Activated CD4-positive, alpha-beta T cell treated with anti-CD3 and anti-CD28 coated beads, Interleukin-2, amount 10 ng/mL, durations not matched to agents 7 days and 5 days (primary cell): ENCODE measurements around the gene NTRK2. TPM values are rescaled to one million over a fixed set of nuclear protein-coding genes. Genes with fewer than 3 reads are reported as not detected.

Source experiments
- CTCF ChIA-PET: fragments of 350-600 bp; sonication (Branson Sonifier 250); formaldehyde crosslinking; loops from one replicate; lab custom pipeline; 2021; ENCODE audit warnings: antibody characterized with exemption; lab: Charles Lee
- POLR2A ChIA-PET: fragments of 350-600 bp; sonication (Branson Sonifier 250); formaldehyde crosslinking; loops from one replicate; lab custom pipeline; 2021; ENCODE audit warnings: antibody characterized with exemption; lab: Charles Lee
- DNase-seq: peaks from one replicate; pipeline ENCODE4 v3.0.0-alpha.2; 2020
- H3K27ac Mint-ChIP-seq: one replicate; pipeline ENCODE4 v1.8.0; 2021; ENCODE audit warnings: mild to moderate bottlenecking, moderate library complexity, mixed read lengths
- H3K27me3 Mint-ChIP-seq: one replicate; pipeline ENCODE4 v1.8.0; 2021; ENCODE audit warnings: mixed read lengths
- H3K36me3 Mint-ChIP-seq: one replicate; pipeline ENCODE4 v1.8.0; 2021; ENCODE audit warnings: low read depth, mixed read lengths
- H3K4me1 Mint-ChIP-seq: one replicate; pipeline ENCODE4 v1.8.0; 2021; ENCODE audit warnings: mixed read lengths
- H3K4me3 Mint-ChIP-seq: one replicate; pipeline ENCODE4 v1.8.0; 2021; ENCODE audit warnings: mild to moderate bottlenecking, moderate library complexity, mixed read lengths
- H3K9me3 Mint-ChIP-seq: one replicate; pipeline ENCODE4 v1.8.0; 2021; ENCODE audit warnings: mixed read lengths
- total RNA-seq, 2 experiments: library from RNA; stranded (reverse); gene quantifications; one replicate each; pipeline ENCODE4 v1.2.3, GENCODE V29; 2021

The NTRK2 gene
- total RNA-seq, 2 experiments from 2014 or later = 1.8 to 2.3 TPM

DNA sequence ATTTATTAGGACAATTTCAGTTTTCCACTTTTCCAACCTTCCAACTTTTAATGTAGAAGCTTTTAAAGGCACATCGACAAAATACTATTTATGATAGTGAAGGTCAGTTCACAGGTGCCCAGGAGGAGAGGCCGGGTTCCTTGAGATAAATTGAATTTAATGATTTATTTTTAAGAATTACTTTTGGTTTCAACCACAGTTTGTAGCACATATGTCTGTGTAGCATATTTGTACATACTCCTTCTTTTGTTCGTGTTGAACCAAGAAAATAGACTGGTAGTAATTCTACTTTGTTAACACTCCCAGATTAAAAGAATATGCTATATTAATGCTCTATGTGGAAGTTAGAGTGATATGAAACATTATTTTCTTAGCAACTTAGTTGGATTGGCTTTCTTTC is 46.7 kb downstream of the NTRK2 start:
- no peak for DNase-seq
- Mint-ChIP-seq H3K4me1 (peaks cover 3% of the 10 kb centered on the region), H3K4me3 (no peak overlapping the region), H3K27me3 (peaks cover 3% of the 10 kb centered on the region), H3K27ac (no peak overlapping the region), H3K36me3 (no peaks in the 10 kb centered on the region), H3K9me3 (no peaks in the 10 kb centered on the region)
- POLR2A ChIA-PET = no interaction called here
- CTCF ChIA-PET = no interaction called here

DNA sequence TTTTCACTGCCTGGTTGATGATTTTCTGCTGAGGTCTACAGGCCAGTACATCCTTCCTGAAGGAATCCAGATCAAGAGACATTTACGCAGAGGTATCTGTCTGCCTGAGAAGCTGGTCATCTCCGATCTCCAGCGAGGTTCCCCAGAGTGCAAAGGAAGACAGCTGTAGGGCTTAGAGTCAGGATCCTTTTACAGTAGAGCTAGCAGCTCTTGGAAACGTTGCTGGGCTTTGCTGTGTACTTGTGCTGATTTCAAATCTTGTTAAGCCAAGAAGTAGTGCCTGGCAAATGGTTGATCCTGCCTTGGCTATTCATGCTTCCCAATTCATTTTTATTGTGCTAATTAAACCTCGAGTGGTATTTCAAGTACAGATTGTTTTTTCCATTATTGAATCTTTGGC is 48.9 kb downstream of the NTRK2 start:
- no peak for DNase-seq
- Mint-ChIP-seq H3K4me1 (no peaks in the 10 kb centered on the region), H3K4me3 (no peak overlapping the region), H3K36me3 (no peaks in the 10 kb centered on the region), H3K27me3 (peaks cover 3% of the 10 kb centered on the region), H3K9me3 (no peaks in the 10 kb centered on the region), H3K27ac (no peak overlapping the region)
- ChIA-PET POLR2A (no interaction called here), CTCF (no interaction called here)

DNA sequence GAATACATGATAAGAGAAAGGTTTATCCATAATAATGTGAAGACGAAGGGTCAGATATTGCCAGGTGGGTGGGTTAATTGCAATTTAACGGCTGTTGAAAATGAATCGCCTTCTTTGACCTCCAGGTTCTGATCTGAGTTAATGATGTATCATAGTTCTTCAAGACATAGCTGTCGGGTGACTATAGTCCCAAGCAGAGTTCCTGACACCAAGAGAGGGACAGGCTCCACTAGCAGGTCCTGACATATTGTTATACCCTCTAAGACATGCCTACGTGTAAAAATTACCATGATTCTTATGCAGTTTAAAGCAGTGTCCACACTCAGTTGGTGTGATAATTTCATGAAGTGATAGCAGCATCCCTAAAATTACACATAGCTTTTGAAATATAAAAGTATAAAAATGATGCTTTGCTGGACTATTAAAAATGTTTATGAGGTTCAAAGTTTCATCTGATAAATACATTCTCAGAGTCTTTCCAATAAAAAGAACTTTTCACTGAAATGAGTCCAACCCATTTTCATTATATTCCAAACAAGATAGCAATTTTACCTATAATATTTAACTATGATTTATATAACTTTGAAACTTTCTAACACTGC is 53.0 kb downstream of the NTRK2 start:
- no peaks in the 10 kb centered on the region for H3K4me1 Mint-ChIP-seq
- no peaks in the 10 kb centered on the region for H3K36me3 Mint-ChIP-seq
- ChIA-PET CTCF (interaction anchor here (0.7 kb wide), 1 partner anchor 396 kb away, joined by 3 read pairs; no protein-coding TSS in a partner anchor), POLR2A (no interaction called here)
- no peaks in the 10 kb centered on the region for H3K9me3 Mint-ChIP-seq
- H3K27me3 Mint-ChIP-seq = no peaks in the 10 kb centered on the region
- H3K4me3 Mint-ChIP-seq = no peak overlapping the region
- no peak for DNase-seq
- no peak overlapping the region for H3K27ac Mint-ChIP-seq

GRCh38 chr9:84723426-84723825 is 53.9 kb downstream of the NTRK2 start:
- no peaks in the 10 kb centered on the region for H3K36me3 Mint-ChIP-seq
- POLR2A ChIA-PET = no interaction called here
- no peak for DNase-seq
- H3K27me3 Mint-ChIP-seq = no peaks in the 10 kb centered on the region
- CTCF ChIA-PET = no interaction called here
- no peaks in the 10 kb centered on the region for H3K9me3 Mint-ChIP-seq
- no peak overlapping the region for H3K4me3 Mint-ChIP-seq
- H3K4me1 Mint-ChIP-seq = no peaks in the 10 kb centered on the region
- H3K27ac Mint-ChIP-seq = no peak overlapping the region

GRCh38 chr9:84731696-84732095 is 62.2 kb downstream of the NTRK2 start:
- POLR2A ChIA-PET = no interaction called here
- Mint-ChIP-seq H3K36me3 (no peaks in the 10 kb centered on the region), H3K4me3 (no peak overlapping the region), H3K27ac (no peak overlapping the region), H3K4me1 (no peaks in the 10 kb centered on the region), H3K27me3 (no peaks in the 10 kb centered on the region), H3K9me3 (no peaks in the 10 kb centered on the region)
- no peak for DNase-seq
- CTCF ChIA-PET = no interaction called here

DNA sequence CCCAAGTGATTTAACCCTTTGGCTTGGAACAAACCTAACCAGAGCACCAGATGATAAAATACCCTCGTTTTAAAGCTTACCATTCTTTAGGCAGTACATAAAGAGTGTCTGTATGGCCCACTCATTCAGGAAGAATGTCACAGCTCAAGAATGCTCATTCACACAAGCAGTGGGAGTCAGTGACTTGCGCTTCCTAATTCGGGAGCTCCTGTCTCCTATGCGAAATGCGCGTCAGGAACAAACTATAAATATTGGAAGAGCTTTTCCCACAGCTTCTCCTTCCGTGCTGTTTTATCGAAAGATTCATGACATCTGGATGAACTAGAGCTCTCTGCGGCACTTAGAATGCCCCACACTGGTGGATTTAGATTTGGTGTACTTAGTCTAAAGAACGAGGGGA is 66.6 kb downstream of the NTRK2 start:
- Mint-ChIP-seq H3K27me3 (no peaks in the 10 kb centered on the region), H3K9me3 (no peaks in the 10 kb centered on the region), H3K27ac (no peak overlapping the region), H3K4me1 (no peaks in the 10 kb centered on the region), H3K36me3 (no peaks in the 10 kb centered on the region), H3K4me3 (no peak overlapping the region)
- ChIA-PET POLR2A (no interaction called here), CTCF (interaction anchor here (1.8 kb wide), 1 partner anchor 27 kb away, joined by 5 read pairs; no protein-coding TSS in a partner anchor)
- no peak for DNase-seq

DNA sequence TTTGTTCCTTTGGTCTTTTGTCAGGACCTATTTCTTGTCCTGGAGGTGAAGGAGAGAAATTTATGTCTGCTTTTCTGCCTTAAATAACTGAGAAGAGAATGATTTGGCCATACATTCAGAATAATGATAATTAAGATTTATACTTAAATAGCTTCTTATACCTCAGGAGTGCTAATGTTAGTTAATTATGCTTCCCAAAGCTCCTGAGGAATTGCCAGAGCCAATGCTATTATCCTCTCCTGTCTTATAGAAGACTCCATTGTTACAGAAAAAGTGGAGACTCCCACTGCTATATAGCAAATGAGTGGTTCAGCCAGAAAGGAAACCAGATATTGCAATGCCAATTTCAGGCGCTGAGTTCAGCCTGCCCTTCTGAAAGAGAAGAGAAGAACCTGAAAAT is 67.0 kb downstream of the NTRK2 start:
- Mint-ChIP-seq H3K27me3 (peaks cover 1% of the 10 kb centered on the region), H3K9me3 (no peaks in the 10 kb centered on the region), H3K27ac (no peak overlapping the region), H3K4me3 (no peak overlapping the region), H3K36me3 (no peaks in the 10 kb centered on the region), H3K4me1 (no peaks in the 10 kb centered on the region)
- ChIA-PET POLR2A (no interaction called here), CTCF (interaction anchor here (1.8 kb wide), 1 partner anchor 27 kb away, joined by 5 read pairs; no protein-coding TSS in a partner anchor)
- no peak for DNase-seq

GRCh38 chr9:84738353-84738752 is 68.8 kb downstream of the NTRK2 start:
- Mint-ChIP-seq H3K9me3 (no peaks in the 10 kb centered on the region), H3K27ac (no peak overlapping the region), H3K4me3 (no peak overlapping the region), H3K27me3 (peaks cover 4% of the 10 kb centered on the region), H3K36me3 (no peaks in the 10 kb centered on the region), H3K4me1 (no peaks in the 10 kb centered on the region)
- CTCF ChIA-PET = interaction anchor here (1.1 kb wide), 1 partner anchor 16 kb away, joined by 3 read pairs; no protein-coding TSS in a partner anchor
- no peak for DNase-seq
- POLR2A ChIA-PET = no interaction called here

DNA sequence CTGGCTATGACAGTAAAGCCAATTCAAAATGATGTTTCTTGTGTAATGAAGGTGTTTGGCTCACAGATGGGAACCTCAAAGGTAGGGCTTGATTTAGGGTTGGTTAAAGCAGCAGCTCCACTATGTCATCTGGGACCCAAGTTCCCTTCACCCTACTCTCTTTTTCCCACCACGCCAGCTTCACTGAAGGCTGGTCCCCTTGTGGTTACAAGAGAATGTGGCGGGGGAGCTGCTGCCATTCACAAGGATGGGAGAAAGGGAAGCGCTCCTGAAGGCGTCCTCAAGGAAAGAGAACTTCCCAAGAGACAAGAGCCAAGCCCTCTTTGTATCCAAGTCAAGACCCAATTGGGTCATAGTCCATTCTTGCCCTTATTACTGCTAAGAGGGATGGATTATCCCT is 72.7 kb downstream of the NTRK2 start:
- ChIA-PET POLR2A (no interaction called here), CTCF (interaction anchor here (0.6 kb wide), 1 partner anchor 49 kb away, joined by 4 read pairs; no protein-coding TSS in a partner anchor)
- no peak overlapping the region for H3K27ac Mint-ChIP-seq
- H3K4me1 Mint-ChIP-seq = no peaks in the 10 kb centered on the region
- no peaks in the 10 kb centered on the region for H3K9me3 Mint-ChIP-seq
- peaks cover 4% of the 10 kb centered on the region for H3K27me3 Mint-ChIP-seq
- DNase-seq = no peak
- no peaks in the 10 kb centered on the region for H3K36me3 Mint-ChIP-seq
- H3K4me3 Mint-ChIP-seq = no peak overlapping the region

GRCh38 chr9:84744195-84744594 is 74.7 kb downstream of the NTRK2 start:
- CTCF ChIA-PET = no interaction called here
- DNase-seq = no peak
- POLR2A ChIA-PET = no interaction called here
- Mint-ChIP-seq H3K4me3 (no peak overlapping the region), H3K4me1 (peaks cover under 1% of the 10 kb centered on the region), H3K9me3 (no peaks in the 10 kb centered on the region), H3K36me3 (no peaks in the 10 kb centered on the region), H3K27ac (no peak overlapping the region), H3K27me3 (peaks cover 4% of the 10 kb centered on the region)

GRCh38 chr9:84744726-84745125 is 75.2 kb downstream of the NTRK2 start:
- Mint-ChIP-seq H3K9me3 (no peaks in the 10 kb centered on the region), H3K4me3 (no peak overlapping the region), H3K27ac (no peak overlapping the region), H3K36me3 (no peaks in the 10 kb centered on the region), H3K27me3 (peaks cover 4% of the 10 kb centered on the region), H3K4me1 (peaks cover 2% of the 10 kb centered on the region)
- ChIA-PET POLR2A (no interaction called here), CTCF (no interaction called here)
- no peak for DNase-seq

- ChIA-PET CTCF (interaction anchor here (0.6 to 1.4 kb wide), 2 partner anchors 17 to 109 kb away, joined by 3 read pairs; no protein-coding TSS in a partner anchor), POLR2A (no interaction called here)
- no peaks in the 10 kb centered on the region for H3K27me3 Mint-ChIP-seq
- H3K4me3 Mint-ChIP-seq = no peak overlapping the region
- no peaks in the 10 kb centered on the region for H3K36me3 Mint-ChIP-seq
- H3K27ac Mint-ChIP-seq = no peak overlapping the region
- peaks cover 20% of the 10 kb centered on the region for H3K4me1 Mint-ChIP-seq
- no peaks in the 10 kb centered on the region for H3K9me3 Mint-ChIP-seq
- no peak for DNase-seq
Measured at GRCh38 chr9:84748112-84748511, 78.6 kb downstream of the NTRK2 start.

- POLR2A ChIA-PET = no interaction called here
- Mint-ChIP-seq H3K36me3 (no peaks in the 10 kb centered on the region), H3K27ac (no peak overlapping the region), H3K27me3 (no peaks in the 10 kb centered on the region), H3K9me3 (no peaks in the 10 kb centered on the region), H3K4me1 (peaks cover 21% of the 10 kb centered on the region), H3K4me3 (no peak overlapping the region)
- DNase-seq = no peak
- CTCF ChIA-PET = interaction anchor here (1.2 kb wide), 1 partner anchor 26 kb away, joined by 3 read pairs; no protein-coding TSS in a partner anchor
Measured at GRCh38 chr9:84750152-84750865, 80.8 kb downstream of the NTRK2 start.
